HEK293 (cell line): ENCODE data around the gene NID2.

Experiments used
- CTCF ChIA-PET: fragments of 350-600 bp; formaldehyde crosslinking; extraction: SDS; loops from one replicate; lab custom pipeline; 2021; ENCODE audit warnings: antibody characterized with exemption; lab: Yijun Ruan, JAX
- POLR2A ChIA-PET: fragments of 300-600 bp; formaldehyde crosslinking; extraction: SDS; loops from one replicate; lab custom pipeline; 2020; ENCODE audit warnings: antibody characterized with exemption, inconsistent platforms; lab: Yijun Ruan, JAX
- H3K27ac ChIP-seq: fragments of 200-500 bp; sonication (Bioruptor generic); 2 replicates; pipeline ENCODE4 v1.5.1; 2014; ENCODE audit warnings: low read depth, low read length, control low read depth, inconsistent platforms; ENCODE audit errors: extremely low read depth
- H3K36me3 ChIP-seq, 2 experiments: fragments of 200-500 bp in 1 of 2; sonication (Bioruptor generic) in 1 of 2; 1 replicate in 1 of 2; 2 replicates in 1 of 2; pipeline ENCODE4 v1.5.1; 2014 to 2017; ENCODE audit warnings: inconsistent platforms in 2 of 2, low read length in 2 of 2; ENCODE audit not compliant: control insufficient read depth in 2 of 2, insufficient read depth in 1 of 2
- H3K4me1 ChIP-seq: fragments of 200-500 bp; sonication (Bioruptor generic); 2 replicates; pipeline ENCODE4 v1.5.1; 2014; ENCODE audit warnings: mild to moderate bottlenecking, low read length, inconsistent platforms; ENCODE audit not compliant: control insufficient read depth, insufficient read depth
- H3K4me3 ChIP-seq: 2 replicates; pipeline ENCODE4 v1.5.1; 2011; ENCODE audit warnings: low read depth, mild to moderate bottlenecking, control low read depth, low read length, moderate library complexity
- H3K9me3 ChIP-seq: fragments of 200-500 bp; sonication (Bioruptor generic); 2 replicates; pipeline ENCODE4 v1.5.1; 2014; ENCODE audit warnings: low read depth, low read length, inconsistent platforms; ENCODE audit not compliant: control insufficient read depth, insufficient read depth
- KLF10 ChIP-seq: fragments of 450-650 bp; IDR thresholded peaks from 2 replicates; pipeline ENCODE4 v1.5.1; 2018; ENCODE audit warnings: missing biosample characterization, mild to moderate bottlenecking, missing genetic modification characterization
- KLF17 ChIP-seq: fragments of 450-650 bp; formaldehyde crosslinking; IDR thresholded peaks from 2 replicates; pipeline ENCODE4 v1.5.1; 2016; ENCODE audit warnings: missing biosample characterization, missing genetic modification characterization
- PRDM10 ChIP-seq: fragments of 450-650 bp; formaldehyde crosslinking; IDR thresholded peaks from 2 replicates; pipeline ENCODE4 v1.5.1; 2016; ENCODE audit warnings: missing biosample characterization, missing genetic modification characterization
- ZBTB44 ChIP-seq: fragments of 450-650 bp; IDR thresholded peaks from 2 replicates; pipeline ENCODE4 v1.5.1; 2018; ENCODE audit warnings: missing biosample characterization, mild to moderate bottlenecking, missing genetic modification characterization
- ZBTB7A ChIP-seq: fragments of 450-650 bp; formaldehyde crosslinking; IDR thresholded peaks from 2 replicates; pipeline ENCODE4 v1.5.1; 2016; ENCODE audit warnings: low read depth, missing biosample characterization, missing genetic modification characterization
- ZFP3 ChIP-seq: fragments of 450-650 bp; formaldehyde crosslinking; IDR thresholded peaks from 2 replicates; pipeline ENCODE4 v1.5.1; 2016; ENCODE audit warnings: low read depth, missing biosample characterization, missing genetic modification characterization
- ZNF121 ChIP-seq: fragments of 450-650 bp; formaldehyde crosslinking; IDR thresholded peaks from 2 replicates; pipeline ENCODE4 v1.5.1; 2016; ENCODE audit warnings: missing biosample characterization, missing genetic modification characterization
- ZNF19 ChIP-seq: fragments of 450-650 bp; formaldehyde crosslinking; IDR thresholded peaks from 2 replicates; pipeline ENCODE4; 2016; ENCODE audit warnings: missing biosample characterization, missing genetic modification characterization, low read depth
- ZNF302 ChIP-seq: fragments of 450-650 bp; formaldehyde crosslinking; IDR thresholded peaks from 2 replicates; pipeline ENCODE4 v1.5.1; 2016; ENCODE audit warnings: missing biosample characterization, missing genetic modification characterization, low read depth
- ZNF350 ChIP-seq: fragments of 450-650 bp; formaldehyde crosslinking; IDR thresholded peaks from 2 replicates; pipeline ENCODE4 v1.5.0; 2017; ENCODE audit warnings: missing biosample characterization, mild to moderate bottlenecking, missing genetic modification characterization
- ZNF433 ChIP-seq: fragments of 450-650 bp; formaldehyde crosslinking; IDR thresholded peaks from 2 replicates; pipeline ENCODE4 v1.5.1; 2016; ENCODE audit warnings: missing biosample characterization, missing genetic modification characterization, low read depth
- ZNF610 ChIP-seq: fragments of 450-650 bp; formaldehyde crosslinking; IDR thresholded peaks from 2 replicates; pipeline ENCODE4 v1.5.1; 2016; ENCODE audit warnings: missing biosample characterization, missing genetic modification characterization, borderline replicate concordance
- ZNF830 ChIP-seq: fragments of 450-650 bp; IDR thresholded peaks from 2 replicates; pipeline ENCODE4 v1.5.0; 2018; ENCODE audit warnings: missing biosample characterization, missing genetic modification characterization, low read depth, mild to moderate bottlenecking, moderate library complexity
- ZSCAN5A ChIP-seq: fragments of 450-650 bp; formaldehyde crosslinking; IDR thresholded peaks from 2 replicates; pipeline ENCODE4 v1.5.1; 2016; ENCODE audit warnings: missing biosample characterization, missing genetic modification characterization

The NID2 gene

GRCh38 chr14:52025310-52025709, 43.5 kb downstream of the NID2 start:
- H3K36me3 ChIP-seq: no peaks in the 10 kb centered on the region; a peak in 1 of 3 replicates

GRCh38 chr14:52023518-52023917, 45.3 kb downstream of the NID2 start:
- H3K4me1 ChIP-seq: no peaks in the 10 kb centered on the region
- CTCF ChIA-PET: interaction anchor here (0.7 to 1.6 kb wide), 4 partner anchors 9 to 22 kb away, joined by 3 to 5 read pairs (median 4); no protein-coding TSS in a partner anchor
- POLR2A ChIA-PET: no interaction called here
- no peaks in the 10 kb centered on the region for H3K9me3 ChIP-seq
- H3K4me3 ChIP-seq: no peak overlapping the region
- peaks cover 0 to 10% of the 10 kb centered on the region in 2 experiments; a peak in 2 of 3 replicates for H3K36me3 ChIP-seq
- TF ChIP-seq PRDM10 (tag by site-specific recombination) (no peak), KLF10 (no peak), KLF17 (tag by site-specific recombination) (no peak), ZNF610 (tag by site-specific recombination) (no peak), ZNF121 (tag by site-specific recombination) (no peak), ZNF19 (tag by site-specific recombination) (no peak), ZBTB44 (no peak), ZNF350 (tag by site-specific recombination) (no peak), ZNF302 (no peak), ZNF830 (no peak), ZBTB7A (tag by site-specific recombination) (no peak)
- H3K27ac ChIP-seq: no peak overlapping the region

More at GRCh38 chr14:52025310-52025709, 43.5 kb downstream of the NID2 start:
- H3K27ac ChIP-seq: no peak overlapping the region
- no peaks in the 10 kb centered on the region for H3K9me3 ChIP-seq
- no peak overlapping the region for H3K4me3 ChIP-seq
- CTCF ChIA-PET: interaction anchor here (1.4 kb wide), 1 partner anchor 18 kb away, joined by 4 read pairs; no protein-coding TSS in a partner anchor
- no peak for TF ChIP-seq ZSCAN5A (tag by site-specific recombination)
- TF ChIP-seq ZNF433 (tag by site-specific recombination): no peak
- no peak for TF ChIP-seq ZFP3
- no peak for TF ChIP-seq ZBTB44
- TF ChIP-seq, all 188 proteins: peak for 0
- POLR2A ChIA-PET: no interaction called here
- no peaks in the 10 kb centered on the region for H3K4me1 ChIP-seq
